Kasumi-1 (cell line): ENCODE results near the gene EPHA1.
A peak's percentile ranks its signal among the peaks of the same experiment; 100 is the strongest.

Source experiments
- DNase-seq, 2 experiments: peaks; one replicate each; lab custom pipeline; 2025; lab: John Stamatoyannopoulos, UW

EPHA1 gene

GRCh38 chr7:143372070-143372469, 36.6 kb downstream of the EPHA1 start:
- peak; percentile 79 to 87 for DNase-seq

GRCh38 chr7:143369678-143370651, 38.7 kb downstream of the EPHA1 start:
- no peak for DNase-seq

- no peak for DNase-seq
These were observed 40.3 kb downstream of the EPHA1 start for GRCh38 chr7:143368387-143368786.

GRCh38 chr7:143367972-143368371, 40.7 kb downstream of the EPHA1 start:
- DNase-seq: no peak

GRCh38 chr7:143363016-143363937, 45.4 kb downstream of the EPHA1 start:
- no peak for DNase-seq

- no peak for DNase-seq
These were observed 46.3 kb downstream of the EPHA1 start, which contains the start of gene FAM131B for GRCh38 chr7:143362131-143363015. Gene FAM131B, minus strand, starts transcription at chr7:143362713. Its CDS starts 110 bp downstream, at chr7:143362603.

GRCh38 chr7:143361552-143362130, 47.0 kb downstream of the EPHA1 start:
- no peak for DNase-seq

- no peak for DNase-seq
These were observed 47.7 kb downstream of the EPHA1 start for GRCh38 chr7:143360788-143361551.

- peak in 1 of 2 experiments; percentile 10 for DNase-seq
These were observed 48.8 kb downstream of the EPHA1 start for GRCh38 chr7:143359771-143360353.

GRCh38 chr7:143358626-143359025, 50.0 kb downstream of the EPHA1 start:
- no peak for DNase-seq

GRCh38 chr7:143356414-143357050, 52.1 kb downstream of the EPHA1 start:
- DNase-seq: no peak

GRCh38 chr7:143355450-143356385, 52.9 kb downstream of the EPHA1 start:
- DNase-seq: no peak

GRCh38 chr7:143354965-143355364, 53.7 kb downstream of the EPHA1 start:
- DNase-seq: no peak

GRCh38 chr7:143354376-143354775, 54.3 kb downstream of the EPHA1 start:
- no peak for DNase-seq

- no peak for DNase-seq
These were observed 56.1 kb downstream of the EPHA1 start for GRCh38 chr7:143352531-143353002.

- DNase-seq: no peak
These were observed 57.1 kb downstream of the EPHA1 start for GRCh38 chr7:143351574-143351973.

GRCh38 chr7:143351060-143351459, 57.6 kb downstream of the EPHA1 start:
- no peak for DNase-seq

GRCh38 chr7:143347950-143348349, 60.7 kb downstream of the EPHA1 start:
- no peak for DNase-seq
